ENCODE measurements around the gene PEMT. TPM values are rescaled to one million over a fixed set of nuclear protein-coding genes. Genes with fewer than 3 reads are reported as not detected.
"Not testable (repeated sequence)": the region's sequence is repeated elsewhere in the genome, so short reads cannot be mapped to it uniquely, and the experiment has no call there.

The PEMT gene
- total RNA-seq (2014; rRNA removed; shearing (Covaris generic); ENCODE audit: low replicate concordance): 39.9 and 53.5 TPM in 2 replicates

GRCh38 chr17:17591355-17592298 lies at the start of gene PEMT:
Gene PEMT (minus strand): TSS chr17:17591708. CDS start chr17:17591626, 82 bp downstream.
- Histone ChIP-seq H3K4me3 (peak within 1 kb of the TSS; percentile 90), H3K9me3 (no peaks in the 10 kb centered on the region), H3K27me3 (no peaks in the 10 kb centered on the region), H3K36me3 (no peaks in the 10 kb centered on the region)
- DNase-seq: peak; percentile 93

GRCh38 chr17:17639661-17640270 lies 48.3 kb upstream of the PEMT start:
- not testable (repeated sequence) for H3K4me3 ChIP-seq, H3K27me3 ChIP-seq, DNase-seq, H3K36me3 ChIP-seq, H3K9me3 ChIP-seq

DNA sequence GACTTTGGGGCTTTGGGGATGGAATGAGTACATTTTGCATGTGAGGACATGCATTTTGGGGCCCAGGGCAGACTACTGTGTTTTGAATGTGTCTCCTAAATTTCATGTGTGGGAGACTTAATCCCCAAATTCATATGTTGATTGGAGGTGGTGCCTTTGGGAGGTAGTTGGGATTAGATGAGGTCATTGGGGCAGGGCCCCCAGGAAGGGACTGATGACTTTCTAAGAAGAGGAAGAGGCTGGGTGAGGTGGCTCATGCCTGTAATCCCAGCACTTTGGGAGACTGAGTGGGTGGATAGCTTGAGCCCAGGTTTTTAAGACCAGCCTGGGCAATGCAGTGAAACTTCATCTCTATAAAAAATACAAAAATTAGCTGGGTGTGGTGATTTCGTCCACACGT lies 47.0 kb upstream of the PEMT start:
- Histone ChIP-seq H3K36me3 (no peaks in the 10 kb centered on the region), H3K27me3 (no peaks in the 10 kb centered on the region), H3K4me3 (no peak overlapping the region), H3K9me3 (no peaks in the 10 kb centered on the region)
- no peak for DNase-seq

DNA sequence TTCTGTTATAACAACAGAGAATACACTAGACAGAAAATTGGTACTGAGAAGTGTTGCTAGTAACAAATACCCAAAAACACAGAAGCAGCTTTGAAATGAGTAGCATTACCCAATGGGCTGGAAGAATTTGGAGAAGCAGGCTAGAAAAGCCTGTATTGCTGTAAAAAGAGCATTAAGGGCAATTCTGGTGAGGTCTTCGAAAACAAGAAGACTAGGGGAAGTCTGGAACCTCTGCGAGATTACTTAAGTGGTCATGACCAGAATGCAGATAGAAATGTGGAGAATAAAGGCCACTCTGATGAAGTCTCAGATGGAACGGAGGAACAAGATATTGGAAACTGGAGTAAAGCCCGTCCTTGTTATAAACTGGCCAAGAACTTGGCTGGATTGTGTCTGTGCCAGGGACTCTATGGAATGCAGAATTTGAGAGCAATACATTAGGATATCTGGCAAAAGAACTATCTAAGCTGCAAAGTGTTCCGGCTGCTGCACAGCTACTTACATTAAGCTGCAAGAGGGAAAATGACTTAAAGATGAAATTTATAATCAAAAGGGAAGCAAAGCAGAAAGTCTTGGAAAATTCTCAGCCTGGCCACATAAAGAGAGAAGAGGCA lies 44.9 kb upstream of the PEMT start:
- DNase-seq: no peak
- H3K9me3 ChIP-seq: no peaks in the 10 kb centered on the region
- H3K36me3 ChIP-seq: no peaks in the 10 kb centered on the region
- H3K27me3 ChIP-seq: no peaks in the 10 kb centered on the region
- H3K4me3 ChIP-seq: no peak overlapping the region

- not testable (repeated sequence) for H3K36me3 ChIP-seq, H3K9me3 ChIP-seq, H3K27me3 ChIP-seq, DNase-seq, H3K4me3 ChIP-seq
These were observed 44.2 kb upstream of the PEMT start for GRCh38 chr17:17635537-17636271.

- no peaks in the 10 kb centered on the region for H3K27me3 ChIP-seq
- DNase-seq: peak; percentile 21
- no peaks in the 10 kb centered on the region for H3K36me3 ChIP-seq
- H3K9me3 ChIP-seq: no peaks in the 10 kb centered on the region
- H3K4me3 ChIP-seq: no peak overlapping the region
These were observed 43.6 kb upstream of the PEMT start for GRCh38 chr17:17635126-17635525.

GRCh38 chr17:17633310-17633709 lies 41.8 kb upstream of the PEMT start:
- Histone ChIP-seq H3K9me3 (no peaks in the 10 kb centered on the region), H3K36me3 (no peaks in the 10 kb centered on the region), H3K27me3 (no peaks in the 10 kb centered on the region), H3K4me3 (no peak overlapping the region)
- DNase-seq: no peak

DNA sequence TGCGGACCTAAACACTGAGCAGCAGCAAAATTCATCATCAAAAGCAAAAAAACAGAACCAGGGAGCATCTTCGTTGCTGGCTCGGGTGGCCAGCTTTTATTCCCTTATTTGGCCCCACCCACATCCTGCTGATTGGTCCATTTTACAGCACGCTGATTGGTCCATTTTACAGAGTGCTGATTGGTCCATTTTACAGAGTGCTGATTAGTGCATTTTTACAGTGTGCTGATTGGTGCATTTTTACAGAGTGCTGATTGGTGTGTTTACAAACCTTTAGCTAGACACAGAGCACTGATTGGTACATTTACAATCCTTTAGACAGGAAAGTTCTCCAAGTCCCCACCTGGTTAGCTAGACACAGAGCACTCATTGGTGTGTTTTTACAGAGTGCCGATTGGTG lies 41.2 kb upstream of the PEMT start:
- H3K27me3 ChIP-seq, H3K36me3 ChIP-seq, H3K9me3 ChIP-seq, H3K4me3 ChIP-seq, DNase-seq: not testable (repeated sequence)

DNA sequence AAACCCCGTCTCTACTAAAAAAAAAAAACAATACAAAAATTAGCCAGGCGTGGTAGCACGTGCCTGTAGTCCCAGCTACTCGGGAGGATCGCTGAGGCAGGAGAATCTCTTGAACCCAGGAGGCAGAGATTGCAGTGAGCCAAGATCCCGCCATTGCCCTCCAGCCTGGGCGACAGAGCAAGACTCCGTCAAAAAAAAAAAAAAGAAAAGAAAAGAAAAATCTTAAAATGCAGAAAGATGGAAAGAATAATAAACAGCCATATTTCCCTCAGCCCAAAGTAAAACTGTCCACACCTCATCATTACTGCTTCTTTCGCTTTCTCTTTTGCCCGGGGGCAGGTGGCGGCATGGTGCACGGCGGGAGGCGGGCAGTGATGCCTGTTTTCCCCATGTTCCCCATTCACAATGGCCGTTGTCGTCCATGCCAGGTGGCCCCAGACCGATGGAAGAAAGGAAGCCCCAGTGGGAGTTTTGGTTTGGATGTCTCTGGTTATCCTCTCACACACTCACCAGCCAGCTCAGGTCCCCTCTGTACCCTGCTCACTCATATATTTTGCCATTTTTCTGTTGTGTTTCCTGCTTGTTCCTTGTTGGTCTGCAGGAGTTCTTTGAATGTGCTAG lies 37.0 kb upstream of the PEMT start:
- no peaks in the 10 kb centered on the region for H3K9me3 ChIP-seq
- H3K4me3 ChIP-seq: no peak overlapping the region
- H3K27me3 ChIP-seq: no peaks in the 10 kb centered on the region
- no peak for DNase-seq
- H3K36me3 ChIP-seq: no peaks in the 10 kb centered on the region

- H3K4me3 ChIP-seq: no peak overlapping the region
- H3K9me3 ChIP-seq: no peaks in the 10 kb centered on the region
- no peaks in the 10 kb centered on the region for H3K27me3 ChIP-seq
- no peaks in the 10 kb centered on the region for H3K36me3 ChIP-seq
- DNase-seq: no peak
These were observed 35.3 kb upstream of the PEMT start for GRCh38 chr17:17626840-17627239.

GRCh38 chr17:17626151-17626805 lies 34.8 kb upstream of the PEMT start:
- DNase-seq: no peak
- Histone ChIP-seq H3K4me3 (no peak overlapping the region), H3K27me3 (no peaks in the 10 kb centered on the region), H3K9me3 (no peaks in the 10 kb centered on the region), H3K36me3 (no peaks in the 10 kb centered on the region)

- DNase-seq: no peak
These were observed 33.2 kb upstream of the PEMT start for GRCh38 chr17:17624741-17625140.

DNA sequence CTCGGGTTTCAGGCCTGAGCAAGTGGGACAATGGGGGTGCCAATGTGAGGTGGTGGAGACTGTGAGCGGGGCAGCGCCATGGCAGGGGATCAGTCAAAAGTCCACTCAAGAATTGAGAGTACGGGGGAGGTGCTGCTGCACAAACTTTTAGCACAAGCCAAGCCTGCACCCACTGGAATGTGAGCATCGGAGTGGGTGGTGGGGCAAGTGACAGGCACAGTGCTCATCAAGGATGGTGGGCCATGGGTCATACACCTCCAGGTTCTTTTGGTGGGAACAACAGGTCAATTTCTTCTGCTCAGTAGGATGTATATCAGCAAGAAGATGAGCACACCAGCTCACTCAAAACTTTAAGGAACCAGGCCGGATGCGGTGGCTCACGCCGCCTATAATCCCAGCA lies 32.4 kb upstream of the PEMT start:
- Histone ChIP-seq H3K9me3 (no peaks in the 10 kb centered on the region), H3K4me3 (no peak overlapping the region), H3K27me3 (no peaks in the 10 kb centered on the region), H3K36me3 (no peaks in the 10 kb centered on the region)
- no peak for DNase-seq

More at GRCh38 chr17:17624741-17625140, 33.2 kb upstream of the PEMT start:
- no peaks in the 10 kb centered on the region for H3K9me3 ChIP-seq
- no peaks in the 10 kb centered on the region for H3K36me3 ChIP-seq
- no peaks in the 10 kb centered on the region for H3K27me3 ChIP-seq
- no peak overlapping the region for H3K4me3 ChIP-seq

DNA sequence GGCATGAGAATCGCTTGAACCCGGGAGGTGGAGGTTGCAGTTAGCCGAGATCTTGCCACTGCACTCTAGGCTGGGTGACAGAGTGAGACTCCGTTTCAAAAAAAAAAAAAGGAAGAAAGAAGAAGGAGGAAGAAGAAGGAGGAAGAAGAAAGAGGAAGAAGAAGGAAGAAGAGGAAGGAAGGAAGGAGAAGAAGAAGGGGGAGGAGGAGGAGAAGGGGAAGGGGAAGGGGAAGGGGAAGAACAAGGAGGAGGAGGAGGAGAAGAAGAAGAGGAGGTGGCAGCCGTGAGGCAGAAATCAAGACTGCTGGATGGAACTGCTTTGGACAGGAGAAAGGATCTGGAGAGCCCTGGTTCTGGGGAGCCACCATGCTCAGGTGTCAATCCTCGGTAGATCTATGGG lies 29.7 kb upstream of the PEMT start:
- H3K9me3 ChIP-seq: no peaks in the 10 kb centered on the region
- DNase-seq: no peak
- H3K4me3 ChIP-seq: no peak overlapping the region
- H3K27me3 ChIP-seq: no peaks in the 10 kb centered on the region
- no peaks in the 10 kb centered on the region for H3K36me3 ChIP-seq

DNA sequence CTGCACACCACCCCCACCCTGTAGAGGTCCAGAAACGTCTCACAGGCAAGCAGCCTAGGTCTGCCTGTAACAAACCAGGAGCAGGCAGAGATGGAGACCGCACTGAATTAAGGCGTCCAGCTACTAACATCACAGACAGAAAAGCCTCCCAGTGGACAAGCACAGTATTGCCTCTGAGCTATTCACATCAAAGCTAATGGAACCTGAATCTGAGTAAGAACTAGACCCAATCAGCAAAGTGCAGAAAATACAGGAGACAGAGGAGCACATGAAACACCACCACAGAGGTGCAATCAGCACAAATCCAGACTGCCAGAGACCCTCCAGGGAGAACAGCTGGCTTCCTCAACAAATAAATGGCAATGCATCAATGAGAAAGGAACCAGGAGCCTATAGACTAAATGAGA lies 22.2 kb upstream of the PEMT start:
- Histone ChIP-seq H3K9me3 (no peaks in the 10 kb centered on the region), H3K27me3 (no peaks in the 10 kb centered on the region), H3K36me3 (no peaks in the 10 kb centered on the region), H3K4me3 (no peak overlapping the region)
- DNase-seq: peak; percentile 27
